ENCODE results near the gene DAB2IP.
"Not testable (repeated sequence)": the region's sequence is repeated elsewhere in the genome, so short reads cannot be mapped to it uniquely, and the experiment has no call there.

The DAB2IP gene

GRCh38 chr9:121626012-121626411 is 25.4 kb upstream of the DAB2IP start:
- no peak for DNase-seq (ENCODE audit: low read depth)

DNA sequence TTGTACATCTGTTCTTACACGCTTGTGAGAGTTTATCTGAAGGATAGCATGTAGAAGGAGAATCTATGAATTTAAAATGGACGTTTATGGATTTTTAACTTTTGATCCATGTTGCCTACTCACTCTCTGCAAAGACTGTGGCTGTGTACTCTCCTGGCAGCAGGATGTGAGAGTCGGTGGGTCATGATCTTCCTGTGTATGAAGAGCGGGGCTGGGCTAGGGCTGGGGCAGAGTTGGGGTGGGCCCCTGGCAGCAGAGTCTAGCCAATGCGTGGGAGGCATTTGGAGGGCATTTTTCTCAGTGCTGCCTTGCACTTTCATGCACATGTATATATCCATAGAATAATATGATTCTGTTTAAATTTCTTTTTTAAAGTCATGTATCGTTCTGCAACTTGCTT is 24.0 kb upstream of the DAB2IP start:
- no peak for DNase-seq (ENCODE audit: low read depth)

DNA sequence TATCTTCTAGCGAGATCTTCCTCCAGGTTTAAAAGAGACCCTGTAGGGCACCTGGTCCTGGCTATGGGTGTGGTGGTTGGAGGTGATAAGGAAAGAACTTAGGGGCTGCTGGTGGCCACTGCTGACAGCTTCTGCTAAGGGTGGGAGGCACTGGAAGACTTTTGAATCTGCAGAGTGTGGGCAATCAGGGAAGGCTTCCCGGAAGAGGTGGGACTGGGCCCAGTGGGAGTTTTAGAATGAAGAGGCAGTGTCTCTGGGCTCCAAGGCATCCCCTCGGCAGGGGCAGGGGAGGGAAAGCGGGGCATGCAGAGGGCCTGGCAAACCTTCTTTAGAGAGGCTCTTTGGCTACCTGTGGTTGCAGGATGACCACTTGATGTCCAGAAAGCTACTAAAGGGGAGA is 23.0 kb upstream of the DAB2IP start:
- no peak for DNase-seq (ENCODE audit: low read depth)

DNA sequence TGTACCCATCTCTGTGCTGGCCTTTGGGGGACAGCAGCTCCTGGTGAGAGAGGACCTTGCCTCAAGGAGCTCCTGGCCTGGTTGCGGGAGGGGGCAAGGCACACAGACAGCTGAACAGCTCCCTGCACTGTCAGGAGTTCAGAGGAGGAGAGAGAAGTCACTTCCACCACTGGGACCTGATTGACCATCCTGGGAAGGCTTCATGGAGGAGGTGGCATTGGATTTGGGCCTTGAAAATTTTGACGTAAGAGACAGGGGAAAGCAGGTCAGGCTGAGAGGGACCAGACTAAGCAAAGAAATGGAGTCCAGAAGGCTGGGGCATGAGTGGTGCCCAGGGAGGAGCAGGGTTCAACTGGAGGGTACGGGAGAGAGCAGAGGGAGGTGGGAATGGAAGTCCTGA is 20.3 kb upstream of the DAB2IP start:
- DNase-seq (ENCODE audit: low read depth) = no peak

DNA sequence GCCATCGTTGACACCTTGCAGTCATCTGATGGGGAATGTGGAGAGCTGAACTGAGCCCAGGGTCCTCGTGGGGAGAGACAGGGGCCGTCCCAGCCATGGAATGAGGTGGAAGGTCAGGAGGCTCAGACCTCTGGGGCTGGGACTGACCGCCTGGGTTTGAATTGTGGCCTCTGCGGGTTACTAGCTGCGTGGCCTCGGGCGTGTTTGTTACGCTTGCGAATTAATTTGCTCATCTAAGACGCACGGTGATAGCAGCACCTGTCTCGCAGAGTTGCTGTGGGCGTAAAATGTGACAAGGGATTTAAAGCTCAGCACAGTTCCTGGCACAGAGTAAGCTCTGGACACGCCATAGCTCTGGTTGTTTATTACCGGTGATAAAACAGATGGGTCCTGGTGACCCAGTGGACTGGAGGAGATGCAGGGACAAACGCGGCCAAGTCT is 19.4 kb upstream of the DAB2IP start:
- DNase-seq (ENCODE audit: low read depth) = no peak

GRCh38 chr9:121633119-121633714 is 18.2 kb upstream of the DAB2IP start:
- no peak for DNase-seq (ENCODE audit: low read depth)

DNA sequence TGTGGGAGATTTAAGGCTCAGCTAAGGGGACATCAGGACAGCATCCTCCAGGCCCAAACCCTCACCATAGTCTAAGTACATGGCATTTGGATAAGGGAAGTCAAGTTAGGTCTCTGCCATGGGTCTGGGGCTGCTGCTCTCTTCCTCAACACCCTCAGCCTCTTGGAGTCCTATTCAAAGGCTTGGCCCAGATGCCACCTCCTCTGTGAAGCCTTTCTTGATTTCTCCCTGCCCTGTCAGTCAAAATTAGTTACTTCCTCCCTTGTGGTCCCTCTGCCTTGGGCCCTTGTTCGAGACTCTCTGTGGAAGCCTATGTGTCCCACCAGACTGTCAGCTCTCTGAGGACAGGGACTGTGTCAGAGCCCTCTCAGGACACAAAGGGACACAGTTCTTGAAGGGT is 17.7 kb upstream of the DAB2IP start:
- DNase-seq (ENCODE audit: low read depth) = no peak

DNA sequence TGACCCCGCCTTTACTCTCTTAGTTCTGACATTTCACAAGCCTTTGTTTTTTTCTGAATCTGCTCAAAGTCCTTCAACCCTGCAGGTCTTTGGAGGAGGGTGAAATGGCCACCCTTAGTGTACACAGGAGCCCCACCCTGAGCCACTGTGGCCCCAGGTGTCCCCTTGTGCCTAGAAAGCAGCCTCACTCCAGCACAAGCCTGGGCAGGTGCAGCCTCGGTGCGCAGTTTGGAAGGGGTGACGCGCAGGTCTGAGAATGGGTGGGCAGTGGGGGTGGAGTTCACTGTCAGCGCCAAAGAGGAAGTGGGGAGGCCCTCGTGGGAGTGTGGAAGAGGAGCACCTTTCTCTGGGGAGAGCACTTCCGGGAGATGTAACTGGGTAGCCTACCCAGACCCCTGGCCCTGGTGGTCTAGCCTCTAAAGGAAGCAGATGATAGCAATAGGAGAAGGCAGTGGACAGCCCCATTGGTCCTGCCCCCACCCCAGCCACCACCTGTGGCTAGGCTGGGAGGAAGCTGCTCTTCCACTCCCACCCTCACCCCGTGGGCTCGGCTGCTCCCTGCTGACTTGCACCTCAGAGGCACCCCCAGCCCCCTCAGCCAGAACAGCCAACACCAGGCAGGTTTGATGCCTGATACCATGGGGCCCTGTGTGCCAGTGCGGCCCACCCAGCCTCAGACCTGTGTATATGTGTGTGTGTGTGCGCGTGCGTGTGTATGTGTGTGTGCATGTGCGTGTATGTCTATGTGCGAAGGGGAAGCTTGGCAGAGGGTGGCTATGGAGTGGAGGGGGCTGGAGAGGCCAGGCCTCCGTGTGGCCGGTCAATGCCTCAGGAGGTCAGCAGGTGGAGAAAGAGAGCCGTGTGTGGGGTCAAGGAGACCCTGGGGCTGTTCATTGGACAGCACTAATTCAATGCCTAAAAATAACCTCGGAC is 16.8 kb upstream of the DAB2IP start:
- DNase-seq (ENCODE audit: low read depth) = no peak

DNA sequence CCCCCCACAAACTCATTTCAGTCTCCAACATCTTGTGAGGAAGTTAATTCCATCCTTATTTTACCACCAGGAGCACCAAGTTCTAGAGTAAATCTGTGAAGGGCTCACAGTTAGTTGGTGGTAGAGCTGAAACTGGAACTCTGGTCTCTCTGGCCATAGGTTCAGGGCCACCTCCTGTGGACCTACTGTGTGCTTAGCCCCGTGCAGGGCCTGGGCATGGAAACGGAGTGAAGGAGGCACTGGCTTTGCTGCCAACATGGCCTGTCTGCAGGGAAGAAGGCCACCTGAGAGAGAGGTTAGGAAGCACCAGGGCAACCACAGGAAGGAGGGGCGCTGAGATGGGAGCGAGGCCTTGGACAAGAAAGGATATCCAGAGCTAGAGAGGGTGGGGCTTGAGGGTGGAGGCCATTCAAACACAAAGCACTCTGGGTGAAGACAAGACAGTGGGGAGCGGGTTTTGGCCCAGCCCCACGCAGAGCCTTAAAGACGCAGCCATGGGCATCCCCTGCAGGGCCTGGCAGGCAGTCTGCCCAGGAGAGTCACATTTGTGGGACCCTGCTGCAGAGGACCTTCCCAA is 16.0 kb upstream of the DAB2IP start:
- no peak for DNase-seq (ENCODE audit: low read depth)

DNA sequence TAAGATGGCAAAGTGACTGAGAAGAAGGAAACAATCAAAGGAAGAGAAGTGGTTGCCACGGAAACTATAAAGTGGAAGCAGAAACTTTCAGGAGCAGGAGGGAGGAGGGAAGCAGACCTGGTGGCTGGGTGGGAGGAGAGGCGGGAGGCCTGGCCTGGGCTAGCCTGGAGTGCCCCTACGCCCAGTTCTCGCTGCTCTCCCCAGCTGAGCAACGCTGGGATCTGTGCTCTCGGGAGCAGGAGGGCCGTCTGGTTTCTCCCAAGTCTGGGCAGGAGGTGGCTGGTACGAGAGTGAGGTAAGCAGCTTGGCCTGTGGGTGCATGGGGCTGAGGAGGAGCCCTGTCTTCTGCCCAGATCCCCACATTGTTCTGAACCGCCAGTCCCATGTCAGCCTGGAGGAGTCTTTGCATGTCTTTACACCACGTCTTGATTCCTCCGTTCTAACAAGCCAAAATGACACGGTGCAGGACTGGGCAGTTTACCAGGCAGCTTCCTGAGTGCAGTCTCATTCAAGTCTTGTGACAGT is 15.0 kb upstream of the DAB2IP start:
- peak; percentile 55 for DNase-seq (ENCODE audit: low read depth)

DNA sequence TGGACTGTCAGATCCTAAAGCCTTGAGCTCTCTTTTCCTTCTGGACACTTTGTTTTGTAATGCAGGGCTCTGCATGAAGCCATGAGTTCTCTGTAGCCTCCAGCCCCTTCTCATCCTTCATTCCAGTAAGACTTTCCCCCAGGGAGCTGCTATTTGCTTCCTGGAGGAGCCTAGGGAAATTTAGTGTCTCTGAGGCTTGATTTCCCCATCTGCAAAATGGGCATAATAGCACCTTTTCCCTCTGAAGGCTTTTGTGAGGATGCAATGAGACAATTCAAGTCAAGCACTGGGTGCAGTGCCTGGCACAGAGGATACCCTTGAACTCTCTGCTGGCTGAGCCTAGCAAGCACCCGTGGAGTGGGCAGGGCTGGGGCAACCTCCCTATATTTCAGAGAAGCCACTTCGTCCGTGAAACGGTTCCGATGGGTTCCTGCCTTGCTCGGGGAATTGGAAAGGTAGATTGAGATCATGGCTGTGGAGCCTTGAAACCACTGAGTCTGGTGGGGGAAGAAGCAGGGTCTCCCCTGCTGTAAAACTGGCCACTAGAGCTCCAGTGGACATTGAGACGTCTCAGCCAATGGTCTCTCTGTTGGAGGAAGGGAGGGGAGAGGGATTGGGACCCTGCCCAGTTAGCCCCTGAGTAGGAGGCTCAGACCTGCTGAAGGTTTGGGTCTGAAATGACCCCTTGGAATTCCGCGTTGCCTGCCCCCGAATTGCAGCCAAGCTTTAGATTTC is 14.3 kb upstream of the DAB2IP start:
- DNase-seq (ENCODE audit: low read depth) = no peak

- DNase-seq (ENCODE audit: low read depth) = peak; percentile 50
Observed at GRCh38 chr9:121637713-121638220, 13.7 kb upstream of the DAB2IP start.

DNA sequence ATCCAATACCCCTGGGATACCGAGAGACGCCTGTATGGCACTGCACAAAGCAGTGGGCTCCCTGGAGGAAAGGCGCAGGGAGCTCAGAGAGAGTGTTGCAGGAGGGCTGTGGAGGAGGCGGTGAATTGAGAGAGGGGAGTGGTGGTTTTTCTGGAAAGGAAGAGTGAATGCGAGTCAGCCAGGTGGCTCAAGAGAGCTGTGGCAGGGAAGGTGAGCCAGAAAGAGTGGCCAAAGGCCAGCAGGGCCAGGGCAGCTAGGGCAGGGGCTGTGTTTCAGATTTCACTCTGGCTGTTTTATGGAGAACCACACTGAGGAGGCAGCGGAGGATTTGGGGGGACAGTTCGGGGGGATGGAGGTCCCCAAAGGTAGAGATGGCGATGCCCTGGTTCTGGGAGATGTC is 13.0 kb upstream of the DAB2IP start:
- no peak for DNase-seq (ENCODE audit: low read depth)

DNA sequence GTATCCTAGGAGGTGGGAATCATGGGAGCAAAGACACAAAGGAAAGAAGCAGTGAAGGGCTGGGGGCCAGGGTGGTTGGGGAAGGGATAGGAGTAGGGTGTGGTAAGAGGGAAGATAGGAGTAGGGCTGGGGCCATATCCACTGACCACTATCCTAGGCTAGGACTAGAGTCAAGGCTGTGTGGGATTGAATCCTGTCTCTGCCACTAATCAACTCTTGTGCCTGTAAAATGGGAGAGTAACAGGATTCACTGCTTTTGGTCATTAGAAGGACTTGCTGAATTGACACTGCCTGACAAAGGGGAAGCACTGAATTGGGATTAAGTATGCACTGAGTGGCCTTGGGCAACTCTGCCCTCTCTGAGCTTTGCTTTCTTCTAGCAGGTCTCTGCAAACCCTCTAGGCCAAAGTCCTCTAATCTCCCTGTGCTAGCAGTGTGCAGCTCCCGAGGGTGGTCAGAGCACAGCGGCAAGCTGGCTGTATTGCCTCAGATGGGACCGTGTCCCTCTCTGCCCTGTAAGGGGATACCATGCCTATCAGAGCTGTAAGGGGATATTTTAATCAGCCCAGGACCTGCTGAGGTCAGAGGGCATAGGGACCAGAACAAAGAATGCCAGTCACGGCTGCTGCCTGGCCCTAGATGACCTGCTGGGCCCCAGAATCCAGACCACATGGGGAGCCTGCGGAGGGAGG is 12.4 kb upstream of the DAB2IP start:
- DNase-seq (ENCODE audit: low read depth) = no peak

GRCh38 chr9:121639619-121640018 is 11.8 kb upstream of the DAB2IP start:
- no peak for DNase-seq (ENCODE audit: low read depth)

DNA sequence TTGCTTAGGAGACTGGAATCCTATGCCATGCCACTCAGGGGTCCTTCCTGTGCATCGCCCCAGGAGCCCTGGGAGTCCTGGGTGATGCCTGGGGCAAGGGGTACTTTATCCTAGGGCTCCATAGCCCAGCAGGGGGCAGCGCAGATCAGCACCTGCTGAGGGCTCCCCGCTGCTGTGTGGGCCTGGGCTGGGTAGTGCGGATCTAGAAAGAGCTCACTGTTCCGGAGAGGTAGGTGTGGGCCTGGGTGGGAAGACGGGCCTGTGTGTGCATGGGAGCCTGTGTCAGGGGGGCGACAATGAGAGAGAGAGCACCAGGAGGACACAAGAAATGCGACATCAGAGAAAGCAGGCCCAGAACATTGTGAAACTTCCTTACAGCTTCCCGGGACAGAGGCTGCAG is 11.4 kb upstream of the DAB2IP start:
- DNase-seq (ENCODE audit: low read depth) = no peak

DNA sequence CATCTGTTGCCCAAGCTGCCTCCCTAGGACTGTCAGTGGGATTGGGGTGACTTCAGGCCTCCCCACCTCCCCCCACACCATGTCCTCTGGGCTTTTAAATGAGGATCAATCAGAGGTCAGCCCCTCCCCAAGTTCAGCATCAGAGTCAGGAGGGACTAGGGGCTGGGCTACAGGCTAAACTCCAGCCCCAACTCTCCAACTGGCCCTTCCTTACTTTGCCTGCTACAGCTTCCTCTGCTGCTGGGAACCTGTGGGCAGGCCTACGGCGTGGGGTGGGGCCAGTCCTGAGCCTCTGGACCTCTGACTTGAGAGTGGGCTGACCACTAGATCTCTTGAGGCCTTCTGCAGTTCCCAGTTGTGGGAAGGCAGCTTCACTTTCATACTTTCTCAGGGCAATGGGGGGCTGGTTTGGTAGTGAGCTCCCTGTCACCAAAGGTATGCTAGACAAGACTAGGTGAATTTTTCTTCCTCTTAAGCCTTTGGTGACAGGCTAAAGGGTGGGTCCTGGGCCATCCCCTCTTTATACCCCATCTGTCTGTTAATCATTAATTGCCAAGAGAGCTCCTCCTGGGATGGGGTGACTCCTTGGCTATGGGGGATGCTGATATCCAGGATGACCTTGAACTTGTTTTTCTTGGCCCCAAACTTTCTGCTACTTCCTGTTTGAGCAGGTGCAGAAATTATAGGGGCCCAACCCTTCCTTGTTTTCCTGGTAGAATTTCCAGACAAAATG is 10.8 kb upstream of the DAB2IP start:
- no peak for DNase-seq (ENCODE audit: low read depth)

DNA sequence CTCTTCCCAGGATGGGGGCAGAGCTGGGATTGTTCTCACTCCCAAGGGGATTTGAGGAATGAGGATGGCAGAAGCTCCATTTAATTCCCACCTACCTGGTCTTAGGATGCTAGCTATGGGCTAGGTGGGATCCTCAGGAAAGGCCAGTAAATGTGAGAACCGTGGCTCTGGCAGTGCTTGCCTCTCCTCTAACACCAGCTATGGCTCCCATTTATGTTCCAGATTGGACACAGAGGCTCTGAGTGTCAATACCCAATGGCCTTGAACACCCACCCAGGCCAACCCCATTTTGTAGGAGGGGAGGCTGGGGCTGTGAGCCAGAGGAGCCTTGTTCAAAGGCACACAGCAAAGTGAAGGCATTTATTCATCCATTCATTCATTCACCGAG is 10.2 kb upstream of the DAB2IP start:
- no peak for DNase-seq (ENCODE audit: low read depth)

- DNase-seq (ENCODE audit: low read depth) = no peak
Observed at GRCh38 chr9:121642758-121643157, 8.7 kb upstream of the DAB2IP start.

DNA sequence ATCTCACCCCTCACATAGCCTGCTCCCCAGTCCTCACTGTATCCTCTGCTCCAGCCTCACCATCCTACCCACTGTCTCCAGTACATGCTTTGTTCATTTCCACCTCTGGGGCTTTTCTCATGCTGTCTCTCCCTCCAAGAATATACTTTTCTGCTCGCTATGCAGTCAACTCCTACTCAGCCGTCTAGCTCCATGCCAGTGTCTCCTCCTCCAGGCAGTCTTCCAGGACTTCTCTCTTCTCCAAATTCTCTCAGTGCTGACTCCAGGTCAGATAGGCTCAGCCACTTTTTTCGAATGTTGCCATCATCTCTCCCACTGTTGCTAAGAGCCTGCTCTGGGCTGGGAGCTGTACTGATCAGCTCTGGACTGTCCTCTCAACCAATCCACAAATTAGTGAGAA is 8.0 kb upstream of the DAB2IP start:
- no peak for DNase-seq (ENCODE audit: low read depth)

- DNase-seq (ENCODE audit: low read depth) = not testable (repeated sequence)
Observed at GRCh38 chr9:121644040-121644439, 7.4 kb upstream of the DAB2IP start.
